Activated naive CD4-positive, alpha-beta T cell treated with anti-CD3 and anti-CD28 coated beads, Interleukin-2, amount 10 ng/mL, durations not matched to agents 7 days and 5 days (primary cell): ENCODE measurements around the gene DPM1.

Experiments
- CTCF ChIA-PET: fragments of 350-600 bp; sonication (Branson Sonifier 250); formaldehyde crosslinking; loops from one replicate; lab custom pipeline; 2021; ENCODE audit warnings: antibody characterized with exemption; lab: Charles Lee
- DNase-seq: peaks from one replicate; pipeline ENCODE4 v3.0.0-alpha.2; 2020
- H3K27ac Mint-ChIP-seq: one replicate; pipeline ENCODE4 v1.8.0; 2021; ENCODE audit warnings: mild to moderate bottlenecking, moderate library complexity, mixed read lengths
- H3K27me3 Mint-ChIP-seq: one replicate; pipeline ENCODE4 v1.8.0; 2021; ENCODE audit warnings: mild to moderate bottlenecking, mixed read lengths
- H3K36me3 Mint-ChIP-seq: one replicate; pipeline ENCODE4 v1.8.0; 2021; ENCODE audit warnings: mixed read lengths
- H3K4me1 Mint-ChIP-seq: one replicate; pipeline ENCODE4 v1.8.0; 2021; ENCODE audit warnings: mixed read lengths
- H3K4me3 Mint-ChIP-seq: one replicate; pipeline ENCODE4 v1.8.0; 2021; ENCODE audit warnings: mild to moderate bottlenecking, moderate library complexity, mixed read lengths
- H3K9me3 Mint-ChIP-seq: one replicate; pipeline ENCODE4 v1.8.0; 2021; ENCODE audit warnings: mixed read lengths

Gene DPM1

DNA sequence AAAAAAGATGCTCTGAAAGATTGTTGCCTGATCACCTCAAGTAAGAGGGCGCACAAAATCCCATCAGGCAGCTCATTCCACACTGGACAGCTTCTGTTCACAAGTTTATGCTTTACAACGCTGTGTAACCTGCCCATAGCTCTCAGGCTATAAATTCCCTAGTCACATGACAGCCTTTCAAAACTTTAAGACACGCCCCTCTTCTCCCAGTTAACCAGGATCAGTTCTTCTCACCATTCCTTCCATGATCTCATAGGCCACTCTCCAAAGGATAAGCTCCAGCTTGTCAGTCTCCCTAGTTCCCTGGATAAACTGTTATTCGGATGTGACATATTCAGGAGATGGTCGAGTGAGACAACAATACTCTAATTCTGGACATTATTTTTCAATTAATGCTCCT, 42.1 kb downstream of the DPM1 start:
- Mint-ChIP-seq H3K4me3 (no peak overlapping the region), H3K9me3 (no peaks in the 10 kb centered on the region), H3K27me3 (no peaks in the 10 kb centered on the region), H3K36me3 (peaks cover 37% of the 10 kb centered on the region), H3K4me1 (peaks cover 56% of the 10 kb centered on the region), H3K27ac (no peak overlapping the region)
- no peak for DNase-seq
- CTCF ChIA-PET: interaction anchor here (1.6 to 3.7 kb wide), 2 partner anchors 13 to 92 kb away, joined by 5 to 31 read pairs; no protein-coding TSS in a partner anchor

DNA sequence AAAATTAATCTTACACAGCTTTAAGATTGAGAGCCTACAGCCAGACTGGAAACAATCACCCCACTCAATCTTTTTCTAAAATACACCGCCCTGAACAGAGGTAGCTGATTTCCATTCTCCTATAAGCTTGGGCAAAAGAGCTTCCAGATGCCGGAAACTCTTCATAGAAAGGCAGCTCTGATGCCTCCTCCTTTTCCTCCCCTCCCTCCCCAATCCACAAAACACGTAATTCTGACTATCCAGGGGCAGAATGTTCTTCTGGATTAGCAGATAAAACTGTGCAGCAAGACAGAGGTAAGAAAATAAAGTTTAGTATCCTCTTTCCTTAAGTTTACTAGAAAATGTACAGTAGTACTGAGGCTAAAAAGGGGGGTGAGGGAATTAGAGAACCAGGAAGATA, 42.9 kb downstream of the DPM1 start:
- Mint-ChIP-seq H3K4me3 (no peak overlapping the region), H3K36me3 (peaks cover 43% of the 10 kb centered on the region)

DNA sequence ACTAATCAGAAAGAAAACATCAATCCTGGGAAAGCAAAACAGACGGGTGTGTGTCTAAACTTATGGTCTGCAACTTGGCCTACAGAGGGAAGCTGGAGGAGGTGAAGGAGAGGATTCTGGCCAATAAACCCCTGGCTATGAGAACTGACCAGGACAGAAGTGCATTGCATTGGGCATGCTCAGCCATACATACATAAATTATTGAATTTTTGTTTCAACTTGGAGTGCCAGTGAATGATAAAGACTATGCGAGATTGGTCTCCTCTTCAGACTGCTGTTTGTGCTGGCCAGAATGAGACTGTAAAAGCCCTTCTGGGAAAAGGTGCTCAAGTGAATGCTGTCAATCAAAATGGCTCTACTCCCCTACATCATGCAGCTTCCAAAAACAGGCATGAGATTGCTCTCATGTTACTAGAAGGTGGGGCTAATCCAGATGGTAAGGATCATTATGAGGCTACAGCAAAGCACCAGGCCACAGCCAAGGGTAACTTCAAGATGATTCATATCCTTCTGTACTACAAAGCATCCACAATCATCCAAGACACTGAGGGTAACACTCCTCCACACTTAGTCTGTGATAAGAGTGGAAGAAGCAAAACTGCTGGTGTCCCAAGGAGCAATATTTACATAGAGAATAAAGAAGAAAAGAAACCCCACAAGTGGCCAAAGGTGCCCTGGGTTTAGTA, 44.5 kb downstream of the DPM1 start:
- Mint-ChIP-seq H3K4me3 (no peak overlapping the region), H3K4me1 (peaks cover 60% of the 10 kb centered on the region), H3K27ac (no peak overlapping the region), H3K36me3 (peaks cover 37% of the 10 kb centered on the region), H3K27me3 (no peaks in the 10 kb centered on the region), H3K9me3 (no peaks in the 10 kb centered on the region)
- CTCF ChIA-PET: interaction anchor here (0.9 to 3.7 kb wide), 2 partner anchors 15 kb away, joined by 3 to 31 read pairs; no protein-coding TSS in a partner anchor
- DNase-seq: no peak

More for the DNA sequence above, 42.9 kb downstream of the DPM1 start:
- Mint-ChIP-seq H3K27ac (no peak overlapping the region), H3K4me1 (peaks cover 56% of the 10 kb centered on the region), H3K27me3 (no peaks in the 10 kb centered on the region), H3K9me3 (no peaks in the 10 kb centered on the region)
- CTCF ChIA-PET: interaction anchor here (0.7 to 3.7 kb wide), 3 partner anchors 14 to 122 kb away, joined by 4 to 31 read pairs (median 5); no protein-coding TSS in a partner anchor
- no peak for DNase-seq

DNA sequence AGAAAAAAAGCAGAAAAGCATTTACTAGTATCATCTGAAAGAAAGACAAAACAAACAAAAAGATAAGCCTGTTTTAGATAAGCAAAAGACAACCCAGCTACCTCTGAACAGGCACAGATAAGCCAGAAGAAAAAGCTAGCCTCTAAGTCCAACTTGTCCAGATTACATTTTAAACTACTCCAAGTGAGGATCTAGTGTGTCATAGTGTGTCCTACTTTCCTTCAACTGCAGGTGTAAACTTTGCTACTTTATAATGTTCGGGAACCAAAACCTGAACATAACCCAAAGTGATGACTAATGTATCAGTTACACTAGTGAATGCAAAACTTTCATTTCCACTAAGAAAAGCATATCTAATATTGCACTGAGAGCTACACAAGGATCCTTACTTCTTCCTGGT, 46.6 kb downstream of the DPM1 start:
- CTCF ChIA-PET: interaction anchor here (0.8 to 1.2 kb wide), 6 partner anchors 12 to 117 kb away, joined by 3 to 9 read pairs (median 4); partner anchors contain the start of genes ADNP and BCAS4
- DNase-seq: no peak
- peaks cover 25% of the 10 kb centered on the region for H3K36me3 Mint-ChIP-seq

DNA sequence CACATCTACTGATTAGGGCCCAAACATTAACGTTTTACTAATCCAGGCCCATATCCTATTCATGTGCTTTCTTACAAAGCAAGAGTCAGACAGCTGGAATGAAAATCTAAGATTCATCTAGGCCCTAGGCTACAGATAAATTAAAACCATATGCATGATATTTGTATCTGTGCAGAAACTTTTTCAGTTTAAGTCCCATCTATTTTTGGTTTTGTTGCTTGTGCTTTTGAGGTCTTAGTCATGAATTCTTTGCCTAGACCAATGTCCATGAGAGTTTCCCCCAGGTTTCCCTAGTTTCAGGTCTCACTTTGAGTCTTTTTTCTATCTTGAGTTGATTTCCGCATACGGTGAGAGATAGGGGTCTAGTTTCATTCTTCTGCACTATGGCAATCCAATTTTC, 47.3 kb downstream of the DPM1 start:
- Mint-ChIP-seq H3K36me3 (peaks cover 21% of the 10 kb centered on the region), H3K27me3 (no peaks in the 10 kb centered on the region), H3K4me1 (peaks cover 43% of the 10 kb centered on the region), H3K4me3 (no peak overlapping the region), H3K9me3 (no peaks in the 10 kb centered on the region), H3K27ac (no peak overlapping the region)
- CTCF ChIA-PET: interaction anchor here (0.8 kb wide), 1 partner anchor 15 kb away, joined by 3 read pairs; no protein-coding TSS in a partner anchor
- DNase-seq: no peak

More for the DNA sequence above, 46.6 kb downstream of the DPM1 start:
- H3K4me1 Mint-ChIP-seq: peaks cover 47% of the 10 kb centered on the region
- peak overlapping the region; percentile 6 for H3K27ac Mint-ChIP-seq
- no peaks in the 10 kb centered on the region for H3K9me3 Mint-ChIP-seq
- H3K4me3 Mint-ChIP-seq: no peak overlapping the region
- H3K27me3 Mint-ChIP-seq: no peaks in the 10 kb centered on the region

DNA sequence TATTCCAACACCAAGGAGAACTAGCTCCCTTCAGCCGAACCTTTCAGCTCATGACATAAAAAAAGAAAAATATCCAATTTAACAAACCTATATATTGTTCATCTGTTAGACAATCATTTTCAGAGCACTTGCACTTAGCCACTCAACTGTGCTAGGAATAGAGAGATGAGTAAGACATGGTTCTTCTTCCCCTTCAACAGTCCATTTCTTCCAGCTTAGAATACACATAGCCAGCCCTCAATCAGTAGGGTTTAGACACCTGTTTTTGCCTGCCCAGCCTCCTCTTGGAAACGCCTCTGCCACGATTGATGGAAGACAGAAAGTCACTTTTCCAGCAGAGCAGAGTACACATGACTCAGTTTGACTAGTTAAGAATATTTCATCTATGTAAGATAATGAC, 48.9 kb downstream of the DPM1 start:
- Mint-ChIP-seq H3K27ac (peak overlapping the region; percentile 56), H3K36me3 (peaks cover 23% of the 10 kb centered on the region), H3K27me3 (no peaks in the 10 kb centered on the region), H3K9me3 (no peaks in the 10 kb centered on the region), H3K4me3 (no peak overlapping the region), H3K4me1 (peaks cover 31% of the 10 kb centered on the region)
- CTCF ChIA-PET: interaction anchor here (0.6 to 2.5 kb wide), 2 partner anchors 12 to 115 kb away, joined by 4 to 6 read pairs; partner anchors contain the start of gene BCAS4
- no peak for DNase-seq

DNA sequence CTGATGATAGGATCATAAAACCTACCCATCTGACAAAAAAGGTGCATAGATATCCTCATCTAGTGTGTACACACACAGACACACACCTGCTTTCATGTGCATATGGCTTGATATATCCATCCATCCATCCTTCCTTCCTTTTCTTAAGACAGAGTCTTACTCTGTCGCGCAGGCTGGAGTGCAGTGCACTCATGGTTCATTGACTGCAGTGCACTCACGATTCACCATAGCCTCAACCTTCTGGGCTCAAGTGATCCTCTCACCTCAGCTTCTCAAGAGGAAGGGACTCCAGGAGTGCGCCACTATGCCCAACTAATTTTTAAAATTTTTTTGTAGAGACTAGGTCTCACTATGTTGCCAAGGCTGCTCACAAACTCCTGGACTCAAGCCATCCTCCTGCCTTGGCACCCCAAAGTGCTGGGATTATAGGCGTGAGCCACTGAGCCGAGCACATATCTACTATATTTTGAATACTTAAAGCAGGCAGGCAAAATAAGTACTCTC, 54.2 kb downstream of the DPM1 start:
- Mint-ChIP-seq H3K4me1 (peaks cover 2% of the 10 kb centered on the region), H3K9me3 (no peaks in the 10 kb centered on the region), H3K27ac (peak overlapping the region; percentile 71), H3K4me3 (no peak overlapping the region), H3K36me3 (peaks cover 27% of the 10 kb centered on the region), H3K27me3 (no peaks in the 10 kb centered on the region)
- CTCF ChIA-PET: interaction anchor here (0.6 to 2.1 kb wide), 2 partner anchors 25 to 719 kb away, joined by 3 to 6 read pairs; no protein-coding TSS in a partner anchor
- no peak for DNase-seq

DNA sequence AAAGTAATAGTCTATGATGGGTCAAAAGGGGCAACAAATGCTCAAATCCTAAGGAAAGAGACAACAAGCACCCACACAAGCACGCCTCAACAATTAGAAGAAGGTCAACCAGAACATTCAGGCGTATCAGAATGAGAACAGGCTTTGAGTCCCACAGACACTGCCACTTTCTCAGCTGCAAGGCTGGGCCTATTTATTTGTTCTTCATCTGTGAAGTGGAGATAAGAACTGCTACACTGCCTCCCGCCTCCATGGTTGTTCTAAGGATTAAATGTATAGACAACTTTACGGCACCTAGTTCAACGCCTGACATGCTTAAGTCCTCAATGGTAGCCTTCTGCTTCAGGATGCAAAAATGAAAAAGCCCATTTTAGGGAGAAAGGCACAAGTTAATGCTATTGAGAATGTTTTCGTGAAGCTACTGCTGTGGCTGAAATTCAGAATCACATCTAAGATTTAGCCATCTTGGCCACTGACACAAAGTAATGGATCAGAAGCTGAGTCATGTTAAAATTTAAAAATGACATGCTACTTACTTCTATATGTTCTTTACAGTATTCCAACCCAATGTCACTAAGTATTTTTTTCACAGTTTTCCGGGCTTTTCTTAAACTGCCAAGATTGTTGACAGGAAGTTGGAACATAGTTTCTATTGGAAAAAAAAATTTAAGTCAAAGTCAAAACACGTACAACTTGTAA, 54.8 kb downstream of the DPM1 start:
- H3K9me3 Mint-ChIP-seq: no peaks in the 10 kb centered on the region
- H3K36me3 Mint-ChIP-seq: peaks cover 29% of the 10 kb centered on the region
- DNase-seq: no peak
- CTCF ChIA-PET: interaction anchor here (0.6 to 2.1 kb wide), 3 partner anchors 26 to 720 kb away, joined by 3 to 6 read pairs (median 5); partner anchors contain the start of gene ADNP
- no peaks in the 10 kb centered on the region for H3K27me3 Mint-ChIP-seq
- no peak overlapping the region for H3K27ac Mint-ChIP-seq
- no peak overlapping the region for H3K4me3 Mint-ChIP-seq
- peaks cover 2% of the 10 kb centered on the region for H3K4me1 Mint-ChIP-seq

DNA sequence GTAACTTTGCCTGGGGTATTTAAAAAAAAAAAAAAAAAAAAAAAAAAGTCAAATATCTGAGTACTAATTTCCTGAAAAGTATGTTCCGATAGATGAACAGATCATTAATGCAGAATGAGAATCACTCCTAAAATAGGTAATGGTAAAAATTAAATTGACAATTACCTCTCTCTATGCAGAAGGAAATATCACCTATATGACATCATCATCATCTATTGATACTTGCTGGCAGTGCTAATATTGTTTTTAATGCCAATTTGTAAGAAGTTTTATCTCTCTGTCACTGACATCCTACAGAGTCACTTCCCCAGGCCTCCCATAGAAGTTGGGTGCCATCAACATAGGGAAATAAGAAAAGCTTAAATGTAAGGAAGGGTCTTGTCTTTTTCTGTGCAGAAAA, 57.0 kb downstream of the DPM1 start:
- CTCF ChIA-PET: interaction anchor here (2.2 kb wide), 1 partner anchor 28 kb away, joined by 6 read pairs; no protein-coding TSS in a partner anchor
- Mint-ChIP-seq H3K27me3 (no peaks in the 10 kb centered on the region), H3K9me3 (no peaks in the 10 kb centered on the region), H3K4me3 (no peak overlapping the region), H3K27ac (no peak overlapping the region), H3K36me3 (peaks cover 41% of the 10 kb centered on the region), H3K4me1 (no peaks in the 10 kb centered on the region)
- no peak for DNase-seq

DNA sequence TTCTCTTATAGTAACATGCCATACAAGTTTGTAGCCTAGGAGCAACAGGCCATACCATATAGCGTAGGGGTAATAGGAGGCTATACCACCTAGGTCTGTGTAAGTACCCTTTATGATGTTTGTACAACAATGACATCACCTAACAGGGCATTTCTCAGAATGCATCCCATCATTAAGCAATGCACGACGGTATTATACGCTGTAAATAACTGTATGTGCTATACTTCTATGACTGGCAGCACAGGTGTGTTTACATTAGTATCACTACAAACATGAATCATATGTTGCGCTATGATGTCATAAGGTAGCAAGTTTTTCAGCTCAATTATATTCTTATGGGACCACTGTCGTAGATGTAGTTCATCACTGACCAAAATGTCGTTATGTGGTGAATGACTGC, 58.1 kb downstream of the DPM1 start:
- H3K4me3 Mint-ChIP-seq: no peak overlapping the region
- H3K4me1 Mint-ChIP-seq: no peaks in the 10 kb centered on the region
- no peaks in the 10 kb centered on the region for H3K27me3 Mint-ChIP-seq
- CTCF ChIA-PET: interaction anchor here (0.6 to 2.2 kb wide), 3 partner anchors 7 to 29 kb away, joined by 3 to 6 read pairs (median 3); no protein-coding TSS in a partner anchor
- no peak overlapping the region for H3K27ac Mint-ChIP-seq
- H3K9me3 Mint-ChIP-seq: no peaks in the 10 kb centered on the region
- peaks cover 43% of the 10 kb centered on the region for H3K36me3 Mint-ChIP-seq
- DNase-seq: no peak

DNA sequence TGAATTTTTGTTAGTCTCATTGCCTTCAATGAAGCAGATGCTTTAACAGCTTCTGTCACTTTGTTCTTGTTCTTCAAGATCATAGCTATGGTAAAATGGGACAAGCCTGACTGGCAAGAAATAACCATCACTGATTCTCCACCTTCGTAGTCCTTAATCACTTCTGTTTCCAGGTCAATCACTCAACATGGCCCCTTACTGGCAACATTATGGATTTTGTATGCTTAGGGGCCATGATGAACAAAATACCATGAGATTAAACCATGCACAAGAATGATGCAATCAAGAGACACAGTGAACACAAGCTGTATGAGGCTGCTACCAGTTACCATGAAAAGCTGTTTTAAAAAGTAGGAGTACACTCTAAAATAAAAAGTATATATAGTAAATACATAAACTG, 59.9 kb downstream of the DPM1 start:
- CTCF ChIA-PET: interaction anchor here (0.8 to 1.0 kb wide), 3 partner anchors 15 to 104 kb away, joined by 3 read pairs; no protein-coding TSS in a partner anchor
- no peaks in the 10 kb centered on the region for H3K27me3 Mint-ChIP-seq
- DNase-seq: no peak
- H3K27ac Mint-ChIP-seq: peak overlapping the region; percentile 46
- H3K4me3 Mint-ChIP-seq: no peak overlapping the region
- H3K36me3 Mint-ChIP-seq: peaks cover 46% of the 10 kb centered on the region
- no peaks in the 10 kb centered on the region for H3K4me1 Mint-ChIP-seq
- no peaks in the 10 kb centered on the region for H3K9me3 Mint-ChIP-seq

DNA sequence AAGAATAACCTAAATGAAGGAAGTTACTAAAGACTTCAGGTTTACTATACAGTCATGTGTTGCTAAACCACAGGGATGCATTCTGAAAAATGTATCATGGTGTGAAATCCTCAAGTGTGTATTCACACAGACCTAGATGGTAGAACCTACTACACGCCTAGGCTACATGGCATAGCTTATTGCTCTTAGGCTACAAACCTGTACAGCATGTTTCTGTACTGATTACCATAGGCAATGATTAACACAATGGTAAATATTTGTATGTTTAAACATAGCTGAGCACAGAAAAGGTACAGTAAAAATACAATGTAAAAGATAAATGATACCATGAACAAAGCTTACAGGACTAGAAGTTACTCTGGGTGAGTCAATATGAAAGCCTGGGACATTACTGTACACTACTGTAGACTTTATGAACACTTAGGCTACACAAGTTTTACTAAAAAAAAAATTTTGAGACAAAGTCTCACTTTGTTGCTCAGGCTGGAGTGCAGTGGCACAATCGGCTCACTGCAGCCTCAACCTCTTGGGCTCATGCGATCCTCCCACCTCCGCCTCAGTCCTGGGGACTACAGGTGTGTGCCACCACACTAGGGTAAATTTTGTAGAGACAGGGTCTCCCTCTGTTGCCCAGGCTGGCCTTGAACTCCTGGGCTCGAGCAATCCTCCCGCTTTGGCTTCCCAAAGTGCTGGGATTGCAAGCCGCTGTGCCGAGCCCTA, 63.1 kb downstream of the DPM1 start:
- H3K27ac Mint-ChIP-seq: no peak overlapping the region
- CTCF ChIA-PET: interaction anchor here (0.6 kb wide), 1 partner anchor 45 kb away, joined by 3 read pairs; no protein-coding TSS in a partner anchor
- no peaks in the 10 kb centered on the region for H3K4me1 Mint-ChIP-seq
- peaks cover 56% of the 10 kb centered on the region for H3K36me3 Mint-ChIP-seq
- DNase-seq: no peak
- no peak overlapping the region for H3K4me3 Mint-ChIP-seq
- H3K9me3 Mint-ChIP-seq: no peaks in the 10 kb centered on the region
- H3K27me3 Mint-ChIP-seq: no peaks in the 10 kb centered on the region

DNA sequence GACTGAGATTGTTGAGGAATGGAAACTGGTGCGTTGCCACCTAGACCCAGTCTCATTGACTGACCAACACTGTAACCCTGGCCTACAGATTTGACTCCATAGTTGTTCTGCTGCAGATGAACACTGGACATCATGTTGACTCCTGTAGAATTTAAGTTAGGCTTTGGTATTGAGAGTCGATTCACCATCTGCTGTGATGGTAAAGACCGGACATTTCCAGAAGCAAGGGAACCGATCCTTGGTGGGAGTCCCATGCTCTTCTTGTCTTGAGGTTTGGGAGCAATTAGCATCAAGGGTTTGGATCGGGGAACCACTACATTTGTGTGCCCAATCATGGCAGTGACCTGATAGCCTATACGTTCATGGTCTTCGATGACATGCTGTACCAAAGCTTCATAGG, 64.7 kb downstream of the DPM1 start:
- CTCF ChIA-PET: no interaction called here
- Mint-ChIP-seq H3K36me3 (peaks cover 61% of the 10 kb centered on the region), H3K27me3 (no peaks in the 10 kb centered on the region), H3K9me3 (no peaks in the 10 kb centered on the region), H3K4me1 (no peaks in the 10 kb centered on the region), H3K4me3 (no peak overlapping the region), H3K27ac (no peak overlapping the region)
- DNase-seq: no peak
